Esophagus squamous epithelium (tissue), 5 donors: ENCODE measurements around the gene ADGRV1. TPM values are rescaled to one million over a fixed set of nuclear protein-coding genes. Genes with fewer than 3 reads are reported as not detected.
A peak's percentile ranks its signal among the peaks of the same experiment; 100 is the strongest.

ENCODE experiments used
- DNase-seq: peaks from one replicate; lab custom pipeline; 2025; lab: John Stamatoyannopoulos, UW
- H3K27ac ChIP-seq, 4 donors: fragments of 200-600 bp; sonication (generic); one replicate each; pipeline ENCODE4 v1.5.1; 2016 to 2019; ENCODE audit warnings: mild to moderate bottlenecking in 1 of 4
- H3K27me3 ChIP-seq, 4 donors: fragments of 200-600 bp; sonication (generic); 1 replicate in 3 of 4; 2 replicates in 1 of 4; pipeline versions ENCODE4 v1.5.1 to v1.6.0; 2017 to 2021; ENCODE audit warnings: antibody characterized with exemption in 1 of 4
- H3K36me3 ChIP-seq, 3 donors: fragments of 200-600 bp; sonication (generic); one replicate each; pipeline ENCODE4 v1.5.1; 2016 to 2019
- H3K4me1 ChIP-seq, 3 donors: fragments of 200-600 bp; sonication (generic); one replicate each; pipeline ENCODE4 v1.5.1; 2017 to 2019
- H3K4me3 ChIP-seq, 4 donors: fragments of 200-600 bp; sonication (generic); 1 replicate in 3 of 4; 2 replicates in 1 of 4; pipeline ENCODE4 v1.5.1; 2016 to 2019; ENCODE audit warnings: mild to moderate bottlenecking in 2 of 4, moderate library complexity in 1 of 4
- H3K9me3 ChIP-seq, 3 donors: fragments of 200-600 bp; sonication (generic); one replicate each; pipeline ENCODE4 v1.5.1; 2016 to 2019
- CTCF ChIP-seq, 6 experiments: fragments of 450-650 bp in 4 of 6; fragments of 200-600 bp in 2 of 6; sonication (generic) in 2 of 6; IDR thresholded peaks; one replicate each; pipeline ENCODE4 v1.5.1; 2016 to 2019; ENCODE audit warnings: antibody characterized with exemption in 6 of 6, mild to moderate bottlenecking in 4 of 6, moderate library complexity in 4 of 6
- POLR2A ChIP-seq, 4 donors: fragments of 450-650 bp; IDR thresholded peaks; one replicate each; pipeline ENCODE4 v1.6.1; 2017; ENCODE audit warnings: antibody characterized with exemption in 4 of 4, mild to moderate bottlenecking in 4 of 4, moderate library complexity in 3 of 4
- WGBS, 2 donors: methylation state at CpG; one replicate each; pipeline ENCODE4 v1.1.5; 2018; 5-methylcytosine and 5-hydroxymethylcytosine counted together
- intact Hi-C: fragments of 100-400 bp; cut with DNase I; formaldehyde crosslinking; loops from one replicate; pipeline ENCODE4 v1.15.0; 2022
- total RNA-seq, 4 donors: library from RNA; depleted of rRNA; stranded (reverse); fragments of >200 nt; gene quantifications; one replicate each; pipeline ENCODE4 v1.1.0, GENCODE V29; 2016
- donor health status: DM: yes; HTN: yes; CAD: no.

Gene ADGRV1
- total RNA-seq, 4 donors from 2014 or later: 1.9 to 14.1 (median 4.0) TPM

GRCh38 chr5:90530736-90531487, 27.7 kb upstream of the ADGRV1 start:
- Histone ChIP-seq H3K4me1 (peaks cover 0 to 38% (median 20%) of the 10 kb centered on the region in 3 donors), H3K4me3 (peak overlapping the region in 1 of 4 donors; percentile 87), H3K36me3 (no peaks in the 10 kb centered on the region), H3K27me3 (peaks cover 0 to 36% (median 0%) of the 10 kb centered on the region in 4 donors), H3K27ac (peak overlapping the region in 1 of 4 donors; percentile 93), H3K9me3 (no peaks in the 10 kb centered on the region)
- 34 to 44% methylated on average over 9 of the region's 9 CpGs for WGBS, 2 donors
- TF ChIP-seq CTCF (IDR thresholded peaks at IDR 0.05): no peak
- TF ChIP-seq POLR2A (IDR thresholded peaks at IDR 0.05): no peak
- DNase-seq: no peak
- intact Hi-C loops: loop anchor here (10.0 kb wide), 1 partner anchor 96 kb away; no protein-coding TSS in a partner anchor

- peaks cover 0 to 36% (median 0%) of the 10 kb centered on the region in 4 donors for H3K27me3 ChIP-seq
- H3K9me3 ChIP-seq: no peaks in the 10 kb centered on the region
- intact Hi-C loops: loop anchor here (10.0 kb wide), 1 partner anchor 99 kb away; no protein-coding TSS in a partner anchor
- H3K36me3 ChIP-seq: no peaks in the 10 kb centered on the region
- peaks cover 0 to 12% (median 5%) of the 10 kb centered on the region in 3 donors for H3K4me1 ChIP-seq
- no peak overlapping the region for H3K27ac ChIP-seq
- 72 to 76% methylated on average over 3 of the region's 3 CpGs for WGBS, 2 donors
- no peak overlapping the region for H3K4me3 ChIP-seq
- DNase-seq: no peak
- TF ChIP-seq POLR2A (IDR thresholded peaks at IDR 0.05) (no peak), CTCF (IDR thresholded peaks at IDR 0.05) (no peak)
Measured at GRCh38 chr5:90533794-90534193, 24.8 kb upstream of the ADGRV1 start.

GRCh38 chr5:90534922-90535321, 23.7 kb upstream of the ADGRV1 start:
- H3K27me3 ChIP-seq: peaks cover 0 to 36% (median 0%) of the 10 kb centered on the region in 4 donors
- DNase-seq: no peak
- intact Hi-C loops: loop anchor here (10.0 kb wide), 1 partner anchor 100 kb away; no protein-coding TSS in a partner anchor
- no peak overlapping the region for H3K4me3 ChIP-seq
- TF ChIP-seq CTCF (IDR thresholded peaks at IDR 0.05) (no peak), POLR2A (IDR thresholded peaks at IDR 0.05) (no peak)
- 69 to 77% methylated on average over 3 of the region's 3 CpGs for WGBS, 2 donors
- no peak overlapping the region for H3K27ac ChIP-seq
- H3K4me1 ChIP-seq: peaks cover 0 to 12% (median 5%) of the 10 kb centered on the region in 3 donors
- H3K9me3 ChIP-seq: no peaks in the 10 kb centered on the region
- H3K36me3 ChIP-seq: no peaks in the 10 kb centered on the region

GRCh38 chr5:90542827-90543519, 15.6 kb upstream of the ADGRV1 start:
- intact Hi-C loops: no loop called here
- Histone ChIP-seq H3K4me1 (no peaks in the 10 kb centered on the region), H3K4me3 (no peak overlapping the region), H3K36me3 (no peaks in the 10 kb centered on the region), H3K9me3 (no peaks in the 10 kb centered on the region), H3K27ac (no peak overlapping the region), H3K27me3 (peaks cover 0 to 10% (median 0%) of the 10 kb centered on the region in 4 donors)
- TF ChIP-seq POLR2A (IDR thresholded peaks at IDR 0.05): no peak
- TF ChIP-seq CTCF (IDR thresholded peaks at IDR 0.05): no peak
- 48 to 51% methylated on average over 4 of the region's 4 CpGs for WGBS, 2 donors
- no peak for DNase-seq

GRCh38 chr5:90545511-90545910, 13.1 kb upstream of the ADGRV1 start:
- 72% methylated on average over 2 of the region's 2 CpGs for WGBS, 2 donors
- Histone ChIP-seq H3K4me3 (no peak overlapping the region), H3K27me3 (peaks cover 0 to 19% (median 0%) of the 10 kb centered on the region in 4 donors), H3K27ac (no peak overlapping the region), H3K36me3 (no peaks in the 10 kb centered on the region), H3K4me1 (no peaks in the 10 kb centered on the region), H3K9me3 (no peaks in the 10 kb centered on the region)
- TF ChIP-seq CTCF (IDR thresholded peaks at IDR 0.05) (no peak), POLR2A (IDR thresholded peaks at IDR 0.05) (no peak)
- intact Hi-C loops: no loop called here
- no peak for DNase-seq
